GM18868 (cell line): ENCODE measurements around the gene TM7SF2.
"Not testable (repeated sequence)": the region's sequence is repeated elsewhere in the genome, so short reads cannot be mapped to it uniquely, and the experiment has no call there.

Source experiments
- ATAC-seq: cut with Tn5 transposase; IDR thresholded peaks from one replicate; pipeline ENCODE4 v1.9.1; 2021; ENCODE audit warnings: mild to moderate bottlenecking, moderate library complexity; ENCODE audit not compliant: unreplicated experiment

Gene TM7SF2

DNA sequence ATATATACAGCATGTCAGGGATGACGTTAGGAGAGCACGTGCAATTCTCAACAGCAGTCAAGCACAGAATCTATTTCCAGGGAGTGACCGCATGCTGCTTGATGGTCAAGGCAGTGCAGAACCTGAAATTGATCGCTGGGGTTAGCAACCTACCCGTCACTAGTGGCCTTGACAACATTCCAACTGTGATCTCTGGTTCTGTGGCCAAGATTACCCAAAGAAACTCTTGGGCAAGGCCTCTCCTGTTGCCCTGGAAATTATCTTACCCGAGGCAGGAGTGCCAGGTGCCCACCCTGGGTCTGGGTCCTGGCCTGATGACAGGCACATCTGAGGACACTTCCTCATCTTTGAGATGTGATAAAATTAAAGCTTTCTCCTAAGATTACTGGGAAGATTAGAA lies 2.2 kb downstream of the TM7SF2 start:
- ATAC-seq, result no peak

DNA sequence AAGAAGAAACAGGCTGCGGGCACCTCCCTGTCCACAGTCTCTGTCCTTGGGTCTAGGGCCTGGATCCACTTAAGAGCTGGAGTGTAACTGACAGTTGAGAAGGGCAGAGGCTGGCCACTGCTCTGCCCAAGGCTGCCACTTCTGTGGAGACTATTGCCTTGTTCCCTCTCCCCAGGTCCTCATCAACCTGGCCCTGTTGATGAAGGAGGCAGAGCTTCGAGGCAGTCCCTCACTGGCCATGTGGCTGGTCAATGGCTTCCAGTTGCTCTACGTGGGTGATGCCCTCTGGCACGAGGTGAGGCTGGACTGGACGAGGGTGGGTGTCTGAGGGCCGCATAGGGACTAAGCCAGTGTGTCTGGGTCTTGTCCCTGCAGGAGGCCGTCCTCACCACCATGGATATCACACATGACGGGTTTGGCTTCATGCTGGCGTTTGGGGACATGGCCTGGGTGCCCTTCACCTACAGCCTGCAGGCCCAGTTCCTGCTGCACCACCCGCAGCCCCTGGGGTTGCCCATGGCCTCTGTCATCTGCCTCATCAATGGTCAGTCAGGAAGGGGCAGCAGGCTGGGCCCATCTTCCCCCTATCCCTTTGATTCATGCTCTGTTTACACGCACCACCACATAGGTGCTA lies 3.0 kb downstream of the TM7SF2 start:
- ATAC-seq, result no peak

DNA sequence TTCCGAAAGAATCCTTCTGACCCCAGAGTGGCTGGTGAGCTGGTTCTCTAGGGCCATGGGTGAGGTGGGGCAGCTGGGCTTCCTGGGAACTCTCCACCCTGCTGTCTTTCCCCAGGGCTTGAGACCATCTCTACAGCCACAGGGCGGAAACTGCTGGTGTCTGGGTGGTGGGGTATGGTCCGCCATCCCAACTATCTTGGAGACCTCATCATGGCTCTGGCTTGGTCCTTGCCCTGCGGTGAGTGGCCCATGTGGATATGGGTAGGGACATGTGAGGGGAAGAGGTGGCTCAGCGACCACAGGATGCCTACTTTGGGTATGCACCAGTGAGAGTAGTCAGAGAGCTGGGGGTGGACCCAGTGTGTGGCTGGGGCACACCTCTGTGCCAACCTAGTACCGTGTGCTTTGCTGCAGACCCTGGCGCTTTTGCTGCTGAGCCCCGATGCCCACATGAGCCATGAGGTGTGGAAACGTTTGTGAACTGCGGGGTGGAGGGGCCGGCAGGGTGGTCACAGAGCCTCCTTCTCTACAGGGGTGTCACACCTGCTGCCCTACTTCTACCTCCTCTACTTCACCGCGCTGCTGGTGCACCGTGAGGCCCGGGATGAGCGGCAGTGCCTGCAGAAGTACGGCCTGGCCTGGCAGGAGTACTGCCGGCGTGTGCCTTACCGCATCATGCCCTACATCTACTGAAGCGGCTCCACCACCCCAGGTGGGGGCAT lies 3.9 kb downstream of the TM7SF2 start:
- ATAC-seq, result no peak

DNA sequence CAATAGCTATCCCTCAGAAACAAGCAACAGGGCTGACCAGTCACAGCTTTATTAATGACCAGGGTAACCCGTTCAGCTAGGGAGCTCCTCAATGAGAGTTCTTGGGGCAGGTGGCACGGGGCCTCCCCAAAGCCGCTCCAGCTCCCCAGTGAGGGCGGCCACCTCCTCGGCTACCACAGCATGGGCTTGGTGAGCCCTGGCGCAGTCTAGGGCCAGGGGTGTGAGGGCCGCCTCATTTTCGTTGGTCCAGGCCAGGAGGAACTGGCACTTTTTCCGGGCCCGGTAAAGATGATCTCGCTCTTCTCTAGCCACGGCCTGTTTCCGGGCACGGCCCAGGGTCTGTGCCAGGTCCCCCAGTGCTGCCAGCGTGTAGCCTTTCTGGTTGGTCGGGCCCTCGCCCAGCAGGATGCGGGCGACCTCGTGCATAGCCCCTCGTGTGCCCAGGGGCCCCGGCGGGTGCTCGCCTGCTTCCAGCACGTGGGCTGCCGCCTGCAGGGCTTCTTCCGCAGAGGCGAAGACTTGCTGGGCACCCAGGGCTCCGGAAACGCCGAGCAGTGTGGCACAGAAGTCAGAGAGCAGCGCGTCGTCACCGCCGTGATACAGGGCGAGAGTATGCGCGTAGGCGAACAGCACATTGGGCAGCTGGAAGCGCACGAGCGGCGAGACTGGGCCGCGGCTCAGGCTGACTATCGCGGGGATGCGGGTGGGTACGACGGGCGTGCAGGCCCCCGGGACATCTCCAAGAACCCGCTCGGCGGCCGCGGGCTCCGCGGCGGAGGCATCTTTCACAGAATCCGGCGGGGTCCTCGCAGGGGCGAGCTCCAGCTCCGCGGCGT lies 4.9 kb downstream of the TM7SF2 start:
- no peak for ATAC-seq

DNA sequence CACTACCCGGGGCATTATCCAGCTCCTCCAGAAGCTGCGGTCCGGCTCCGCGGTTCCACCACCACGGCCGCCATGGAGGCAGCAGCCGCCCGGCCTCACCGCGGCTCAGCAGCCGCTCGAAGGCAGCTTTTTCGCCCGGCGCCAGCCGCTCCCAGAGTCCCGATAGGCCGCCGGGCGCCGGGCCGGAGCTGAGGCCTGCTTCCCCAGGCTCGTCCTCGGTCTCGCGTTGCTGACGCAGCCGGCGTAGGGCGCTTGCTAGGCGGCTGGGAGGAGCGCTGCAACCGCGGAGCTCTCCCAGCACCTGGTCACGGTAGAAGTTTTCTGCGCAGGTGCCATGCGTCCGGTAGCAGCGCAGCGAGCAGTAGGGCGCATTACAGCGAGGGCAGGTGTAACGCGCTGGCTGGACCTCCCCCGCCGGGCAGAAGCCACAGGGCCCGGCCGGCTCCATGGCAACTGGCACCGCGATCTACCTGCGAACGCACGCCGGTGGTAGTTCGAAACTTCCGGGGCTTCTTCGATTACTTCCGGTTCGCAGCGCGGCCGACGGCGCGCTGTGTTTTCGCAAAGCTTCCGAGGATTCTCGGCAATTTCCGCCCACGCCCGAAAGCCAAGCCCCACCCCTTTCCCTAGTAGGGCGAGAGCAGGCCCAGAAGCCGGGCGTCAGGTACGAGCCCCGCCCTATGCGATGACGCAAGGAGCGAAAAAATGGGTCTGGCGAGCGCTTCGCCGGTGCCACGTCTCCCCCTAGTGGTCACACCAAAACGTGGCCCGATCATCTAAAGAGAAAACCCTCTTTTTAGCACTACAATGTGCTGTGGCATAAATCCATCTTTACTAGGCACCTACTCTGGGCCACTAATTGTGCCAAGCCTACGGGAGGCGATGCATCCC lies 5.8 kb downstream of the TM7SF2 start, which contains the start of gene ZNHIT2:
TSS of gene ZNHIT2 (minus strand) at position 496 of the 891 bp plus-strand sequence. CDS start at position 448, 48 bp downstream.
- peak; percentile 56 for ATAC-seq

DNA sequence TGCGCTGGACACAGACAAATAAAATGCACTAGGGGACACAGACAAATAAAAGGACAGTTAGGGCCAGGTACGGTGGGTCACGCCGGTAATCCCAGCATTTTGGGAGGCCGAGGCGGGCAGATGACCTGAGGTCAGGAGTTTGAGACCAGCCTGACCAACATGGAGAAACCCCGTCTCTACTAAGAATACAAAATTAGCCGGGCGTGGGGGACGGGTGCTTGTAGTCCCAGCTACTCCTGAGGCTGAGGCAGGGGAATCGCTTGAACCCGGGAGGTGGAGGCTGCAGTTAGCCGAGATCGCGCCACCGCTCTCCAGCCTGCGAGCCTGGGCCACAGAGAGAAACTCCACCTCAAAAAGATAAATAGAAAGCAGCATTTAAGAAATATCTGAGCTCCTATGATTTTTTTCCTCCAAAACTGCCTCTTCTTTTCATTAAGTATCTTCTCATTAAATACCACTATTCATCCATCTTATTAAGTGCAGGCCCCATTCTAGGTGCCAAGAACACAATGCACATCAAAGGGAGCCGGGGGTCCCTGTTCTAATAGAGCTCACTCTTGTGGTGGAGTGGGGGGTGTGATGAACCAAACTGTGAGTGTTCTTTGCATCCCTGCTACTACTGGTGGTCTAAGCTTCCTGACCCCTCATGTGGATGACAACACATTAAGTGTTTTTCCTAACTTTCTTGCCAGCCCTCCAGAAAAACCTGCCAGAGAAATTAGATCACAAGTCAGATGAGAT lies 6.6 kb downstream of the TM7SF2 start:
- ATAC-seq, result no peak

DNA sequence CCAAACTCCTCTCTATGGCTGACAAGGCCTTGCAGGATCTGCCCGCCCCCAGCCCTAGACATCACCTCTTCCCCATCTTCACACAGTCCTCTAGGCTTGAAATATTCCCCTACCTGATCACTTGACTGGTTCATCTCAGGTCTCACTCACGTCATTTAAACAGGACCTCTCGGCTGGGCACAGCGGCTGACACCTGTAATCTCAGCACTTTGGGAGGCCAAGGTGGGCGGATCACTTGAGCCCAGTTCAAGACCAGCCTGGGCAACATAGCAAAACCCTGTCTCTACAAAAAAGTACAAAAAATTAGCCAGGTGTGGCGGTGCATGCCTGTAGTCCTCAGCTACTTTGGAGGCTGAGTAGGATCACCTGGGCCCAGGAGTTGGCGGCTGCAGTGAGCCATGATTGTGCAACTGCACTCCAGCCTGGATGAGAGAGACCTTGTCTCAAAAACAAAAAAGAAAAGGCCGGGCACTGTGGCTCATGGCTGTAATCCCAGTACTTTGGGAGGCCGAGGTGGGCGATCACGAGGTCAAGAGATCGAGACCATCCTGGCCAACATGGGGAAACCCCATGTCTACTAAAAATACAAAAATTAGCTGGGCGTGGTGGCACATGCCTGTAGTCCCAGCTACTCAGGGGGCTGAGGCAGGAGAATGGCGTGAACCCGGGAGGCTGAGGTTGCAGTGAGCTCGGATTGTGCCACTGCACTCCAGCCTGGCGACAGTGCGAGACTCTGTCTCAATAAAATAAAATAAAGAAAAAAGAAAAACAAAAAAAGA lies 7.4 kb downstream of the TM7SF2 start:
- ATAC-seq, result not testable (repeated sequence)

DNA sequence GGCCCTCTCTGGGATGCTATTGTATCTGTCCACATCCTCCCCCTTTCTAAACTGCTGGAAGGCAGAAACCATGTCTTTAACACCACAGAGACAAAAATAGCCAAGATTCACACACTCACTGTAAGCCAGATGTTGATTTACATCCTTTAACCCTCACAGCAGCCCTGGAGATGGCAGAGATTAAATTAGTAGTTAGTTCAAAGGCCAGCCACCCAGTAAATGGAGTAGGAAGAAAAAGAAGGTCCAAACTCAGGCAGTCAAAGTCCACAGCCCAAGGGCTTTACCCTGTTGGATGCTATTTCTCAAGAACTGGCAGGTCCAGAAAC lies 8.0 kb downstream of the TM7SF2 start:
- no peak for ATAC-seq

DNA sequence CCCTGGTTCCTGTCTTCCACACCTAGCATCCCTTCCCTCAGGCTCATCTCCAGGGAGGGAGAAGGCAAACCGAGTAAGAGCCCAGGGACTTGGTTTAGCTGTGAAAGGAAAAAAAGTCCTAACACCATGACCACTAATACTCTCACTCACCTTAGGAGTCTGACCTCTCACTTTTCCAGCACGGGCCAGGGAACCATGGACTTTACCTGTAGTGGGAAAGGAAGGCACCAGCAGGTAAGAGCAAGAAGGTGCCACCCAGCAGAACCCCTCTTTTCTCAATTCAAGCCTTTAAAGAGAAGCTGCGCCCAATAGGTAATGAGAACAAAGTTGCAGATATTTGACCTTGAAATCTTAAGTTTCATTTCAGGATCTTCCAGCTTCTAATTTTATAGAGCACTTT lies 9.2 kb downstream of the TM7SF2 start:
- ATAC-seq, result no peak

DNA sequence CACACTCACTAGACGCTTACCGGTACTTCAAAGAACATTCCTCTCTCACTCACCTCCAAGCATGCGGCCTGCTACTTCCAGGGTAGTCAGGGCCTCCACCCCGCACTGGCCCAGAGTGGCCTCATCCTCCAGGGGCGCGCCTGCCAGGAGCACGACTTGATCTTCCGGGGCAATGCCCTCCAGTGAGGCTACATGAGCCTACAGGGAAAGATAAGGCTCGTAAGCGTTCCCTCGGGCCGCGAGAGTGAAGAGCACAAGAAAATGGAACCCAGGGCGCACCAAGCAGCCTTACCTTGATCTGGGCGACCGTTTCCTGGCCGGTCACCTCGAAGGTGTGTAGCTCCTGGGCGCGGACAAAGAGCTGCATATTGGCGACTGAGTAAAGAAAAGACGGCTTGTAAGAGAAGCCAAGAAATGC lies 9.8 kb downstream of the TM7SF2 start:
- ATAC-seq, result no peak

DNA sequence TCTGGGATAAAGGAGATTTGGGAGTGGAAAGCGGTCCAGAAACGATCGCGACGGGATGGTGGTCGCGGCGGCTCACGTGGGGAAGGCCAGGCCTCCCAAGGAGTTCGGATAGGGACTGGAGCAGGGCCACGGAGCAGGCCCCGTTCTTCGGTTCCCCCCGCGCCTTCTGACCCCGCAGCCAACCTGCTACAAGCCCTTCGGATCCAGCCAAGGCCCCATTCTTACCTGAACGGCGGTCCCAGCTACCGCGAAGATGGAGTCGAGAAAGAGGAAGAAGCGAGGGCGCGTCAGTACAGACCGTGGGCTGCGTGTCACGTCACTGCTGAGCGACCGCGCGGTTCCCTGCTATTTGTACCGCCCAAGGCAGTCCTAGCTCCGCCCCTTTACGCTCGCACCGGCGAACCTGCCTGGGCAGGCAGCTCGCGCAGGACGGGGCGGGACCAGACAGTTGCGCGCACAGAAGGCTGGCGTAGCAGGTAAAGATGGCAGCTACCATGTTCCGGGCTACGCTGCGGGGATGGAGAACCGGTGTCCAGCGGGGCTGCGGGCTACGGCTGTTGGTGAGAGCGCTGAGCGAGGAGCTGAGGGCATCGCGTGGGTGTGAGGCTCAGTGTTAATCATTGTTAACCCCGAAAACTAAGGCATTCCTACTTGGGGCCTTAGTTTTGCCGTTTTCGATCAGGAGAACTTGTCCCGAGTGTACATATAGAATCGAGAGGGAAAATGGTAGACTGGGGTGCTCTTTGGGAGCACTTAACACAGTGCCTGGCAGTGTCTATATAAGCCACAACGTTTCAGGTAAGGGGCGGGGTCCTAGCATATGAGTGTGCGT lies 10.4 kb downstream of the TM7SF2 start, which contains the start of the genes FAU and MRPL49:
TSS of gene FAU (minus strand) at position 270 of the 832 bp plus-strand sequence. CDS start 321 bp downstream, outside the sequence.
TSS of gene MRPL49 (plus strand) at position 457 of the 832 bp plus-strand sequence. CDS start at position 483, 26 bp downstream.
- peak; percentile 71 for ATAC-seq

DNA sequence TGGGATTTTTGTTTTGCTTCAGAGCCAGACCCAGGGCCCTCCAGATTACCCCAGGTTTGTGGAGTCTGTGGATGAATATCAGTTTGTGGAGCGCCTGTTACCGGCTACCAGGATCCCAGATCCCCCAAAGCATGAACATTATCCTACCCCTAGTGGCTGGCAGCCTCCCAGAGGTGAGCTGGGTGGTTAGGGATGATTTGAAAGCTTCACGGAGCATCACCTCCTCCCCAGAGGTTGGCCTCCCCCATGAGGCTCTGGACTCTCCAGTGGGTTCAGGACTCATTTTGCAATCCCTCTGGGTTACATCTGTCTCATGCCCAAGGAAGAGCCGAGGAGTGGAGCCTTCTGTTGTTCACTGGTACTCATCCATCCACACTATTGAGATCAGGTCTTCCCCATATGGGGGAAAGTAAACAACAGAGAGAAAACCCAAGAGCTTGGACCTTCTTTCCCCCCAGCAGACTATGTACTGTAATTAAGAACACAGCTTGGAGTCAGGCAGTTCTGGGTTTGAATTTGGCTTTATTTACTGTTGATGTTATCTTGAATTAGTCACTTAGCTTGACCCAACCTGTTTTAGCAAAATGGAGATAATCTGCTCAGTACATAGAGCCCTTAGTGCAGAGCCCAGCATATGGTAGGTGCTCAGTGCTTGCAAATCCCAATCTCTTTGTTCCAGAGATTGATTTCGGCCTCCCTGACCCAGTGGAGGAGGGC lies 13.0 kb downstream of the TM7SF2 start:
- no peak for ATAC-seq

DNA sequence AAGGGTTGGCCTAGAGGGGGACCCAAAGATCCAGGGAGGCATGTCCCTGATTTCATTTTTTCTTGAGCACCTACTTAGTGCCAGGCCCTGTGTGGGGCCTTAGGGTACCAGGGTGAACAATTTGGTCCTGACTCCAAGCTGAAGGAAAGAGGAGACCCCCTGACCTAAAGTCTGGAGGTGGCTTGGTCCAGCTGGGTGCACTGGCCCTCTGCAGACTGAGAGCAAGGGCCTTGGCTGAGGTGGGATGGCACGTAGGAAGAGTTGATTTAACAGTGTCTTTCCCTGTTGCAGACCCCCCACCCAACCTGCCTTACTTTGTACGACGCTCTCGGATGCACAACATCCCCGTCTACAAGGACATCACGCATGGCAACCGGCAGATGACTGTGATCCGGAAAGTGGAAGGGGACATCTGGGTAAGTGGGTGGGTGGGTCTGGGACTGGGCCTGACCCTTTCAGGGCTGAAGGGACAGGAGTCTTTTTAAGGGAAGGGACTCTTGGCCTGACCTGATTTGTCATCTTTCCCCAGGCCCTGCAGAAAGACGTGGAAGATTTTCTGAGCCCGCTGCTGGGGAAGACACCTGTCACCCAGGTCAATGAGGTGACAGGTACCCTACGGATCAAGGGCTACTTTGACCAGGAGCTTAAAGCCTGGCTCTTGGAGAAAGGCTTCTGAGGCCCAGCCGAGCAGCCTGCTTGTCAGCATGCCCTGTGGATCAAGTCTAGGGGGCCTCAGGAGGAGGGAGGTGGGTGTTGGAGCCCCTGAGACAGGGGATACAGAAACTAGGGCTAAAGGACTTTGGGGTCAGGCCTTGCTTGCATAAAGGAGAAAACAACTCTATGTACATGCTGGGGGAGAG lies 13.8 kb downstream of the TM7SF2 start:
- no peak for ATAC-seq

DNA sequence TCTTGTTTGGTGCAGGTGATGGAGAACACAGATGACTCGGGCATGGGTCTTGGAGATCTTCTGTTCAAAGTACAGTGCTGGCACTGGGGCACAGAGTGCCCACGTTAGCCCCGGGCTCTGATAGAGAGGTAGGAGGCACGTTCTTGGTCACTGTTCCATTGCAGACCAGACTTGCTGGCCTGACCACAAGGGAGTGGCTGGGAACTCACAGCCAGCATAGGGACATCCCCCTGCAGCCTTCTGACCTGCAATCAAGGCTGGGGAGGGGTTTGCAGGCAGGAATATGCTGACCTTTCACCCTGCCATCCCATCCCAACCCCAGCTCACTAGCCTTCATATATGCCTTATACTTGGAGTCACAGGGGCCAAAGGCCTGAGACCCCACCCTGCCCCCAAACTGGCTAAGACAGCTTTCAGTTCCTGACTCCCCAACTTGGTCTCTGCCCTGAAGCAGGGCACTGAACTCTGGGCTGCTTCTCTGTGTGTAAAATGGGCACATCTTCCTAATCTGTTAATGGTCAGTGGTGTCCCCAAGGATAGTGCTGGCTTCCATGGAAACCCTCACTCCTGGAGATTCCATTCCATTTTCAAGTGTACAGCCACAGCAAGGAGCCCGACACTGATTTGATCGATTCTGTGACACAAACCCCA lies 15.1 kb downstream of the TM7SF2 start:
- ATAC-seq, result no peak

DNA sequence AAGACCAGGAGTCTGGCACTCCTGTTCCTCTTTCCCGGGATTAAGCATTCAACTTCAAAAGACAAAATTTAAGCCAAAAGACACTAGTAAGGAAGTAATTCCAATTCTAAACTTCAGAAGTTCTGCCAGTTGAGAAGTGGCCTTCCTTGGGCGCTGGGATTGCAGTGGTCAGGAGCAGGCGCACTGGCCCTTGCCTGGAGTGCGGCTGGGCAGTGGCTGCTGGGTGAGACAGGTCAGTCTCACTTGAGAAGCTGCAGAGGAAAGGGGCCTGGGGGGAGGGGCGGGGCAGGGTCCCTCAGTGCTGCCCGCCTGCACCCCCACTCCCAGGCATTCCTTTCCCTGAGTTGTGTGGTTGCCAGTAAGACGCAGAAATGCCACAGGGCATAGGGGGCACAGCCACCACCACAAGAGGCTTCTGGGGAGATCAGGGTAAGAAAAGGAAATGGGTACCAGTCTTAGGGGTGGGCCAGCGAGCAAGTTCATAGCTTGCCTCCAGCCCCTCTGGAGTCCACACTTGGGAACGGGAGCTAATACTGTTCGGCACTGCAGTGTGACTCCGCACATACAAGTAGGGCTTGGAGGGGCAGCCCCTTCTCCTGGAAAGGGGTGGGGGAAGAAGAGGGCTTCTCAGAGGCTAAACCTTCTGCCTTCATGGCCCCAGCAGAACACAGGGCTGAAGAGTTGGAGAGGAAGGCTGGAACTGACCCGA lies 16.0 kb downstream of the TM7SF2 start:
- no peak for ATAC-seq
